SK-N-SH (cell line): ENCODE measurements around the gene C5orf22. TPM values are rescaled to one million over a fixed set of nuclear protein-coding genes. Genes with fewer than 3 reads are reported as not detected.

ENCODE experiments used
- CTCF ChIA-PET: fragments of 300-600, 350-600 bp; formaldehyde crosslinking; extraction: SDS; loops from one replicate; lab custom pipeline; 2021; lab: Yijun Ruan, JAX
- POLR2A ChIA-PET: fragments of 350-600 bp; sonication (Branson Sonifier 250); formaldehyde crosslinking; extraction: SDS; loops from one replicate; lab custom pipeline; 2020; ENCODE audit warnings: antibody characterized with exemption, inconsistent platforms; lab: Yijun Ruan, JAX
- DNase-seq: peaks from one replicate; pipeline ENCODE4 v3.0.0; 2012
- H2AFZ ChIP-seq: fragments of 200-600 bp; sonication (generic); 2 replicates; pipeline ENCODE4 v1.8.1; 2016; ENCODE audit warnings: antibody characterized with exemption, mild to moderate bottlenecking, low read depth
- H3F3A ChIP-seq: fragments of 200-600 bp; sonication (generic); replicated peaks from 2 replicates; pipeline ENCODE3; 2016; ENCODE audit warnings: antibody characterized with exemption, mild to moderate bottlenecking; ENCODE audit not compliant: insufficient read depth
- H3K27ac ChIP-seq, 2 experiments: fragments of 200-500 bp in 1 of 2; fragments of 200-600 bp in 1 of 2; sonication (Bioruptor generic) in 1 of 2; sonication (generic), shearing (Covaris generic) in 1 of 2; 2 replicates each; pipeline versions ENCODE4 v1.5.1 to v1.6.1; 2014 to 2016; ENCODE audit warnings: low read depth in 2 of 2, inconsistent platforms in 1 of 2, low read length in 1 of 2, mild to moderate bottlenecking in 1 of 2, mixed read lengths in 1 of 2
- H3K27me3 ChIP-seq: fragments of 200-600 bp; sonication (generic), shearing (Covaris generic); 2 replicates; pipeline ENCODE4 v1.6.1; 2016; ENCODE audit warnings: mixed run types; ENCODE audit not compliant: insufficient read depth
- H3K36me3 ChIP-seq, 2 experiments: fragments of 200-500 bp in 1 of 2; fragments of 200-600 bp in 1 of 2; sonication (Bioruptor generic) in 1 of 2; sonication (generic) in 1 of 2; replicated peaks in 1 of 2; 2 replicates each; pipeline versions ENCODE3 to v1.5.1; 2014 to 2016; ENCODE audit warnings: low read length in 1 of 2, mild to moderate bottlenecking in 1 of 2; ENCODE audit not compliant: insufficient read depth in 2 of 2, control insufficient read depth in 1 of 2
- H3K4me1 ChIP-seq, 2 experiments: fragments of 200-500 bp in 1 of 2; fragments of 200-600 bp in 1 of 2; sonication (Bioruptor generic) in 1 of 2; sonication (generic), shearing (Covaris generic) in 1 of 2; 2 replicates each; pipeline versions ENCODE4 v1.5.1 to v1.6.1; 2014 to 2016; ENCODE audit warnings: low read depth in 1 of 2, low read length in 1 of 2, mixed run types in 1 of 2; ENCODE audit not compliant: insufficient read depth in 2 of 2, control insufficient read depth in 1 of 2
- H3K4me2 ChIP-seq: fragments of 200-600 bp; sonication (generic), shearing (Covaris generic); 2 replicates; pipeline ENCODE4 v1.6.1; 2017; ENCODE audit warnings: mixed run types
- H3K4me3 ChIP-seq, 2 experiments: fragments of 200-500 bp in 1 of 2; fragments of 200-600 bp in 1 of 2; sonication (Bioruptor generic) in 1 of 2; sonication (generic), shearing (Covaris generic) in 1 of 2; 2 replicates each; pipeline versions ENCODE4 v1.5.1 to v1.8.1; 2014 to 2016; ENCODE audit warnings: low read depth in 2 of 2, inconsistent platforms in 1 of 2, low read length in 1 of 2, mild to moderate bottlenecking in 1 of 2, mixed read lengths in 1 of 2, moderate library complexity in 1 of 2
- H3K79me2 ChIP-seq: fragments of 200-600 bp; sonication (generic); 2 replicates; pipeline ENCODE4 v1.8.1; 2017; ENCODE audit warnings: mild to moderate bottlenecking; ENCODE audit not compliant: insufficient read depth
- H3K9ac ChIP-seq: fragments of 200-600 bp; sonication (generic); 2 replicates; pipeline ENCODE4 v1.6.1; 2017; ENCODE audit warnings: mixed run types
- H3K9me2 ChIP-seq: fragments of 200-600 bp; sonication (generic); 2 replicates; pipeline ENCODE4 v1.6.1; 2017; ENCODE audit warnings: mixed run types
- H3K9me3 ChIP-seq: fragments of 200-600 bp; sonication (generic); 2 replicates; pipeline ENCODE4 v1.6.1; 2017; ENCODE audit warnings: mixed run types, mild to moderate bottlenecking, moderate library complexity
- H4K20me1 ChIP-seq: fragments of 200-600 bp; sonication (generic); 2 replicates; pipeline ENCODE4 v1.6.1; 2017; ENCODE audit warnings: mild to moderate bottlenecking, mixed run types; ENCODE audit not compliant: insufficient read depth
- CHD2 ChIP-seq: fragments of 150-350 bp; IDR thresholded peaks from 2 replicates; pipeline ENCODE4 v1.6.1; 2018; ENCODE audit warnings: low read length; ENCODE audit not compliant: partially characterized antibody
- ELF1 ChIP-seq: IDR thresholded peaks from 2 replicates; pipeline ENCODE4 v1.4.0; 2012
- EP300 ChIP-seq, 2 experiments: IDR thresholded peaks; 2 replicates each; pipeline versions ENCODE4 v1.4.0 to v1.6.1; 2012; ENCODE audit warnings: borderline replicate concordance in 1 of 2, low read depth in 1 of 2, low read length in 1 of 2
- EZH2phosphoT487 ChIP-seq: fragments of 200-600 bp; sonication (generic); IDR thresholded peaks from 2 replicates; pipeline ENCODE4 v1.6.1; 2017; ENCODE audit warnings: low read depth, mixed run types, mild to moderate bottlenecking, antibody characterized with exemption, moderate library complexity, borderline replicate concordance
- FOXJ3 ChIP-seq: sonication (generic); formaldehyde crosslinking; IDR thresholded peaks from 2 replicates; pipeline ENCODE4 v1.5.1; 2020; ENCODE audit warnings: mild to moderate bottlenecking, missing genetic modification reagents
- GATA2 ChIP-seq: sonication (generic); formaldehyde crosslinking; IDR thresholded peaks from 2 replicates; pipeline ENCODE4 v1.5.0; 2020; ENCODE audit warnings: mild to moderate bottlenecking, missing genetic modification reagents
- MAX ChIP-seq: IDR thresholded peaks from 2 replicates; pipeline ENCODE4 v1.4.0; 2012; ENCODE audit warnings: low read depth
- MEF2A ChIP-seq: IDR thresholded peaks from 2 replicates; pipeline ENCODE4 v1.4.0; 2012; ENCODE audit warnings: low read depth, borderline replicate concordance
- MXI1 ChIP-seq: IDR thresholded peaks from 2 replicates; pipeline ENCODE4 v1.6.1; 2012; ENCODE audit warnings: mild to moderate bottlenecking, low read depth, low read length, improper control_type of control experiment
- NFIC ChIP-seq: IDR thresholded peaks from 2 replicates; pipeline ENCODE4 v1.4.0; 2012; ENCODE audit warnings: borderline replicate concordance
- NRF1 ChIP-seq: IDR thresholded peaks from 2 replicates; pipeline ENCODE4 v1.6.1; 2012; ENCODE audit warnings: low read depth, mild to moderate bottlenecking, low read length
- PBX3 ChIP-seq: IDR thresholded peaks from 2 replicates; pipeline ENCODE4; 2012
- POLR2AphosphoS5 ChIP-seq: IDR thresholded peaks from 2 replicates; pipeline ENCODE4 v1.6.1; 2012; ENCODE audit warnings: low read depth, low read length
- RCOR1 ChIP-seq: fragments of 150-350 bp; IDR thresholded peaks from 2 replicates; pipeline ENCODE4 v1.6.1; 2017; ENCODE audit warnings: antibody characterized with exemption, low read length
- RXRA ChIP-seq: IDR thresholded peaks from 2 replicates; pipeline ENCODE4 v1.4.0; 2012; ENCODE audit warnings: low read depth, mild to moderate bottlenecking, borderline replicate concordance
- SIN3A ChIP-seq: IDR thresholded peaks from 2 replicates; pipeline ENCODE4 v1.6.1; 2012; ENCODE audit warnings: low read depth, mild to moderate bottlenecking, low read length, moderate library complexity, borderline replicate concordance
- SMC3 ChIP-seq: IDR thresholded peaks from 2 replicates; pipeline ENCODE4 v1.6.1; 2012; ENCODE audit warnings: low read depth, low read length, improper control_type of control experiment
- TAF1 ChIP-seq: IDR thresholded peaks from 2 replicates; pipeline ENCODE4 v1.6.1; 2012; ENCODE audit warnings: low read depth, mild to moderate bottlenecking, low read length, moderate library complexity, borderline replicate concordance
- TCF12 ChIP-seq: IDR thresholded peaks from 2 replicates; pipeline ENCODE4 v1.4.0; 2012
- WGBS: methylation state at CpG from one replicate; pipeline ENCODE4 v1.1.6; 2017; ENCODE audit warnings: low lambda C conversion rate; 5-methylcytosine and 5-hydroxymethylcytosine counted together
- polyA plus RNA-seq, 3 experiments: library from polyadenylated mRNA; depleted of rRNA; stranded (reverse); fragments of >200 nt; gene quantifications; 2 replicates each; pipeline ENCODE4 v1.2.3, GENCODE V29; 2012
- TF ChIP-seq, protein P1 (sequence below): fragments of 200-600 bp; sonication (generic); IDR thresholded peaks from 2 replicates; pipeline ENCODE4 v1.6.1; 2017; ENCODE audit warnings: antibody characterized with exemption, mild to moderate bottlenecking, moderate library complexity
- TF ChIP-seq, protein P2 (sequence below): IDR thresholded peaks from 2 replicates; pipeline ENCODE4 v1.6.1; 2012; ENCODE audit warnings: mild to moderate bottlenecking, low read depth, low read length, moderate library complexity

C5orf22 gene
- polyA plus RNA-seq, 1 of the 3 experiments (the other 2 are of a cell fraction), result 13.6 TPM

- TF ChIP-seq EZH2phosphoT487, result no peak
- TF ChIP-seq SIN3A, result no peak
- TF ChIP-seq MXI1, result no peak
- TF ChIP-seq FOXJ3 (CRISPR knock-in tag), result no peak
- TF ChIP-seq TAF1, result no peak
- TF ChIP-seq MEF2A, result no peak
Measured at GRCh38 chr5:31504529-31504928, 27.6 kb upstream of the C5orf22 start (continued).

- Histone ChIP-seq H3K79me2 (0 out of 2 replicates have a peak, but pooled peaks cover 5% of the 10 kb centered on the region), H3F3A (no peaks in the 10 kb centered on the region), H3K9me2 (no peaks in the 10 kb centered on the region), H3K4me1 (no peaks in the 10 kb centered on the region), H3K9me3 (no peaks in the 10 kb centered on the region), H2AFZ (no peak overlapping the region), H3K36me3 (peaks cover 60 to 81% of the 10 kb centered on the region in 2 experiments), H3K4me3 (no peak overlapping the region), H3K9ac (no peak overlapping the region), H3K4me2 (no peak overlapping the region), H3K27me3 (no peaks in the 10 kb centered on the region), H4K20me1 (no peaks in the 10 kb centered on the region), H3K27ac (no peak overlapping the region)
- TF ChIP-seq TCF12 (no peak), TAF1 (no peak), GATA2 (no peak), RCOR1 (no peak), PBX3 (no peak), EP300 (IDR thresholded peaks at IDR 0.05; ENCODE audit: borderline replicate concordance in 1 of 2, low read depth in 1 of 2, low read length in 1 of 2) (no peak), MEF2A (no peak), NRF1 (no peak), NFIC (no peak), MAX (no peak), SMC3 (no peak), CHD2 (no peak), RXRA (no peak), ELF1 (no peak), POLR2AphosphoS5 (no peak)
- TF ChIP-seq, protein P1, sequence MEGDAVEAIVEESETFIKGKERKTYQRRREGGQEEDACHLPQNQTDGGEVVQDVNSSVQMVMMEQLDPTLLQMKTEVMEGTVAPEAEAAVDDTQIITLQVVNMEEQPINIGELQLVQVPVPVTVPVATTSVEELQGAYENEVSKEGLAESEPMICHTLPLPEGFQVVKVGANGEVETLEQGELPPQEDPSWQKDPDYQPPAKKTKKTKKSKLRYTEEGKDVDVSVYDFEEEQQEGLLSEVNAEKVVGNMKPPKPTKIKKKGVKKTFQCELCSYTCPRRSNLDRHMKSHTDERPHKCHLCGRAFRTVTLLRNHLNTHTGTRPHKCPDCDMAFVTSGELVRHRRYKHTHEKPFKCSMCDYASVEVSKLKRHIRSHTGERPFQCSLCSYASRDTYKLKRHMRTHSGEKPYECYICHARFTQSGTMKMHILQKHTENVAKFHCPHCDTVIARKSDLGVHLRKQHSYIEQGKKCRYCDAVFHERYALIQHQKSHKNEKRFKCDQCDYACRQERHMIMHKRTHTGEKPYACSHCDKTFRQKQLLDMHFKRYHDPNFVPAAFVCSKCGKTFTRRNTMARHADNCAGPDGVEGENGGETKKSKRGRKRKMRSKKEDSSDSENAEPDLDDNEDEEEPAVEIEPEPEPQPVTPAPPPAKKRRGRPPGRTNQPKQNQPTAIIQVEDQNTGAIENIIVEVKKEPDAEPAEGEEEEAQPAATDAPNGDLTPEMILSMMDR, result no peak
- TF ChIP-seq, protein P2, sequence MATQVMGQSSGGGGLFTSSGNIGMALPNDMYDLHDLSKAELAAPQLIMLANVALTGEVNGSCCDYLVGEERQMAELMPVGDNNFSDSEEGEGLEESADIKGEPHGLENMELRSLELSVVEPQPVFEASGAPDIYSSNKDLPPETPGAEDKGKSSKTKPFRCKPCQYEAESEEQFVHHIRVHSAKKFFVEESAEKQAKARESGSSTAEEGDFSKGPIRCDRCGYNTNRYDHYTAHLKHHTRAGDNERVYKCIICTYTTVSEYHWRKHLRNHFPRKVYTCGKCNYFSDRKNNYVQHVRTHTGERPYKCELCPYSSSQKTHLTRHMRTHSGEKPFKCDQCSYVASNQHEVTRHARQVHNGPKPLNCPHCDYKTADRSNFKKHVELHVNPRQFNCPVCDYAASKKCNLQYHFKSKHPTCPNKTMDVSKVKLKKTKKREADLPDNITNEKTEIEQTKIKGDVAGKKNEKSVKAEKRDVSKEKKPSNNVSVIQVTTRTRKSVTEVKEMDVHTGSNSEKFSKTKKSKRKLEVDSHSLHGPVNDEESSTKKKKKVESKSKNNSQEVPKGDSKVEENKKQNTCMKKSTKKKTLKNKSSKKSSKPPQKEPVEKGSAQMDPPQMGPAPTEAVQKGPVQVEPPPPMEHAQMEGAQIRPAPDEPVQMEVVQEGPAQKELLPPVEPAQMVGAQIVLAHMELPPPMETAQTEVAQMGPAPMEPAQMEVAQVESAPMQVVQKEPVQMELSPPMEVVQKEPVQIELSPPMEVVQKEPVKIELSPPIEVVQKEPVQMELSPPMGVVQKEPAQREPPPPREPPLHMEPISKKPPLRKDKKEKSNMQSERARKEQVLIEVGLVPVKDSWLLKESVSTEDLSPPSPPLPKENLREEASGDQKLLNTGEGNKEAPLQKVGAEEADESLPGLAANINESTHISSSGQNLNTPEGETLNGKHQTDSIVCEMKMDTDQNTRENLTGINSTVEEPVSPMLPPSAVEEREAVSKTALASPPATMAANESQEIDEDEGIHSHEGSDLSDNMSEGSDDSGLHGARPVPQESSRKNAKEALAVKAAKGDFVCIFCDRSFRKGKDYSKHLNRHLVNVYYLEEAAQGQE, result no peak
- DNase-seq, result no peak
- ChIA-PET CTCF (no interaction called here), POLR2A (no interaction called here)
- 100% methylated on average over 4 of the region's 4 CpGs for WGBS
Measured at GRCh38 chr5:31511305-31511704, 20.8 kb upstream of the C5orf22 start.
